Measurements from ENCODE around the gene MYMK.

GRCh38 chr9:133499132-133499891 is 25.4 kb downstream of the MYMK start:
- TF ChIP-seq POLR2AphosphoS5 (IDR thresholded peaks at IDR 0.05; ENCODE audit: borderline replicate concordance, low read depth, low read length): no peak
- no peak for TF ChIP-seq EZH2 (IDR thresholded peaks at IDR 0.05)

All from SK-N-MC (cell line).